ENCODE data around the gene SETX. TPM values are rescaled to one million over a fixed set of nuclear protein-coding genes. Genes with fewer than 3 reads are reported as not detected.

Gene SETX
- 10 to 100 TPM; 45.5 to 58.2 (median 54.6) TPM for total RNA-seq
- 10 to 100 TPM in 2 of 3 donors, 1 to 10 TPM in 1; 8.8 to 30.6 (median 10.2) TPM for polyA plus RNA-seq

- no peaks in the 10 kb centered on the region for H3K27me3 ChIP-seq
- peaks cover 0 to 41% (median 32%) of the 10 kb centered on the region in 4 donors for H3K4me1 ChIP-seq
- H3K27ac ChIP-seq, result peak within 1 kb of the TSS; percentile 88 to 98 (median 95)
- DNase-seq, result peak; percentile 98
- TF ChIP-seq CTCF (IDR thresholded peaks at IDR 0.05) (no peak), POLR2AphosphoS5 (IDR thresholded peaks at IDR 0.05) (peak; percentile 88 to 99 (median 96)), EP300 (IDR thresholded peaks at IDR 0.05) (no peak), POLR2A (IDR thresholded peaks at IDR 0.05) (peak; percentile 79 to 86)
- H3K9me3 ChIP-seq, result no peaks in the 10 kb centered on the region
- 1% methylated on average over 82 of the region's 82 CpGs for WGBS, 2 donors
- H3K36me3 ChIP-seq, result peaks cover 2 to 28% (median 10%) of the 10 kb centered on the region in 4 donors
- intact Hi-C loops (cut with DNase I), result loop anchor here (2.0 to 10.0 kb wide), 2 partner anchors 52 to 590 kb away; partner anchors contain the start of genes TSC1 and TTF1
- H3K4me3 ChIP-seq, result peak within 1 kb of the TSS; percentile 78 to 99 (median 88)
These were observed at the start of gene SETX for GRCh38 chr9:132354637-132355355. Gene SETX, minus strand, starts transcription at chr9:132354986. Its CDS starts 5,558 bp downstream, at chr9:132349428.

- TF ChIP-seq CTCF (IDR thresholded peaks at IDR 0.05) (no peak), EP300 (IDR thresholded peaks at IDR 0.05) (no peak), POLR2A (IDR thresholded peaks at IDR 0.05) (no peak), POLR2AphosphoS5 (IDR thresholded peaks at IDR 0.05) (no peak)
- 41 to 75% methylated on average over 9 of the region's 9 CpGs for WGBS, 2 donors
- Histone ChIP-seq H3K36me3 (peaks cover 0 to 39% (median 8%) of the 10 kb centered on the region in 4 donors), H3K27ac (no peak overlapping the region), H3K9me3 (no peaks in the 10 kb centered on the region), H3K4me3 (no peak overlapping the region), H3K27me3 (peaks cover 0 to 3% (median under 1%) of the 10 kb centered on the region in 3 donors), H3K4me1 (peaks cover 0 to 17% (median 14%) of the 10 kb centered on the region in 4 donors)
- no peak for DNase-seq
- intact Hi-C loops (cut with DNase I), result no loop called here
These were observed 49.6 kb upstream of the SETX start for GRCh38 chr9:132404228-132404881.

GRCh38 chr9:132401824-132402223 is 47.0 kb upstream of the SETX start:
- intact Hi-C loops (cut with DNase I), result no loop called here
- no peaks in the 10 kb centered on the region for H3K27me3 ChIP-seq
- H3K27ac ChIP-seq, result no peak overlapping the region
- no peak for DNase-seq
- TF ChIP-seq EP300 (IDR thresholded peaks at IDR 0.05), result no peak
- TF ChIP-seq POLR2A (IDR thresholded peaks at IDR 0.05), result no peak
- no peak for TF ChIP-seq CTCF (IDR thresholded peaks at IDR 0.05)
- no peak for TF ChIP-seq POLR2AphosphoS5 (IDR thresholded peaks at IDR 0.05)
- no peak overlapping the region for H3K4me3 ChIP-seq
- H3K4me1 ChIP-seq, result peaks cover 0 to 11% (median 10%) of the 10 kb centered on the region in 4 donors
- peaks cover 5 to 64% (median 27%) of the 10 kb centered on the region in 4 donors for H3K36me3 ChIP-seq
- WGBS, 2 donors, result 92 to 97% methylated on average over 4 of the region's 4 CpGs
- H3K9me3 ChIP-seq, result no peaks in the 10 kb centered on the region

- Histone ChIP-seq H3K36me3 (peaks cover 14 to 98% (median 59%) of the 10 kb centered on the region in 4 donors), H3K27me3 (no peaks in the 10 kb centered on the region), H3K27ac (no peak overlapping the region), H3K4me1 (no peaks in the 10 kb centered on the region), H3K9me3 (no peaks in the 10 kb centered on the region), H3K4me3 (no peak overlapping the region)
- 89 to 91% methylated on average over 11 of the region's 11 CpGs for WGBS, 2 donors
- TF ChIP-seq CTCF (IDR thresholded peaks at IDR 0.05) (no peak), POLR2AphosphoS5 (IDR thresholded peaks at IDR 0.05) (no peak), EP300 (IDR thresholded peaks at IDR 0.05) (no peak), POLR2A (IDR thresholded peaks at IDR 0.05) (no peak)
- intact Hi-C loops (cut with DNase I), result no loop called here
- DNase-seq, result no peak
These were observed 40.8 kb upstream of the SETX start for GRCh38 chr9:132395560-132395959.

Data from sigmoid colon (tissue), 7 donors.